ENCODE data around the gene EPOP.
"Not testable (repeated sequence)": the region's sequence is repeated elsewhere in the genome, so short reads cannot be mapped to it uniquely, and the experiment has no call there.

The EPOP gene

GRCh38 chr17:38657824-38658740 is 16.7 kb downstream of the EPOP start:
- no peak for TF ChIP-seq CTCF (conservative IDR thresholded peaks at IDR 0.05; ENCODE audit: low read depth)
- DNase-seq (ENCODE audit: low spot score), result no peak
- no peak overlapping the region for H3K27ac ChIP-seq
- POLR2A ChIA-PET (ENCODE audit: low non-redundant PET), result no interaction called here
- CTCF ChIA-PET, result interaction anchor here (0.6 to 1.2 kb wide), 2 partner anchors 9 to 13 kb away, joined by 3 to 4 read pairs; no protein-coding TSS in a partner anchor

DNA sequence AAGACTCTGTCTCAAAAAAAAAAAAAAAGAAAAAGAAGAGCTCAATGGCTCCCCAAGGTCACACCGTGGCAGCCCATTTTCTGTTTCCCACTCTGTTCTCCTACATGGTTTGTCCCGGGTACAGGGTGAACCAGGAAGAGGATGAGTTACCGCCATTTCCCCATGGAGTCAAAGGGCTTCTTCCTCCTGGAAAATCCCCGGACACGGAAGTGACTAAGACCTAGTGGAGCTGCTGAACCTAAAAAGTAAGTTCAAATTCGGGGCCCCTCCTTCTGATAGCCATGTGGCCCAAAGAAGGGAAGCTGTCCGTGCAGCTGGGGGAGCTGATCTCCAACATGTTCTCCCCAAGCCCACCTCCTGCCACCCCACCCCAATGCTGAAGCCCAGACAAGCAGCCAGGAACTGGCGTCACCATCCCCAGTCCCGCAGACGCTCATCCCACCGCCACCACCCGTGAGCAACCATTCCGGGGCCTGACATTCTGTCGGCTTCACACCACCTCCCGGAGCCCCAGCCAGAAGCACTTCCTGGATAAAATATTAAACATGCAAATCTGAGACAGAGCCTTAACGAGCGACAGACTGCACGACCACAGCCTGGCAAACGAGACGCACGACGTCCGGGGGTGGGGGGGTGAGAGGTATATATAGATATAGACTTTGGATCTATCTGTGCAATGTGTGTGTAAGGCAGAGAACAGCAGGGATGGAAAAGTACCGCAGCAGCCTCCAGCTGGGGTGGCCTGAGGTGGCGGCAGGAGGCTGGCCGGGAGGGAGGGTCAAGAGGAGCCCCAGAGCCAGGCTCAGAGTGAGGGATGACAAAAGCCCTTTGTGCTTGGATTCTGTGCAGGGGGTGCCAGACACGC is 17.6 kb downstream of the EPOP start:
- TF ChIP-seq CTCF (conservative IDR thresholded peaks at IDR 0.05; ENCODE audit: low read depth), result no peak
- DNase-seq (ENCODE audit: low spot score), result no peak
- H3K27ac ChIP-seq, result no peak overlapping the region
- CTCF ChIA-PET, result interaction anchor here (0.6 to 1.2 kb wide), 5 partner anchors 10 to 233 kb away, joined by 3 to 4 read pairs (median 3); no protein-coding TSS in a partner anchor
- POLR2A ChIA-PET (ENCODE audit: low non-redundant PET), result interaction anchor here (0.7 kb wide), 1 partner anchor 14 kb away, joined by 6 read pairs; no protein-coding TSS in a partner anchor

GRCh38 chr17:38654411-38655398 is 20.1 kb downstream of the EPOP start:
- POLR2A ChIA-PET (ENCODE audit: low non-redundant PET), result no interaction called here
- no peak for DNase-seq (ENCODE audit: low spot score)
- H3K27ac ChIP-seq, result no peak overlapping the region
- no peak for TF ChIP-seq CTCF (conservative IDR thresholded peaks at IDR 0.05; ENCODE audit: low read depth)
- CTCF ChIA-PET, result interaction anchor here (1.3 kb wide), 1 partner anchor 9 kb away, joined by 9 read pairs; no protein-coding TSS in a partner anchor

DNA sequence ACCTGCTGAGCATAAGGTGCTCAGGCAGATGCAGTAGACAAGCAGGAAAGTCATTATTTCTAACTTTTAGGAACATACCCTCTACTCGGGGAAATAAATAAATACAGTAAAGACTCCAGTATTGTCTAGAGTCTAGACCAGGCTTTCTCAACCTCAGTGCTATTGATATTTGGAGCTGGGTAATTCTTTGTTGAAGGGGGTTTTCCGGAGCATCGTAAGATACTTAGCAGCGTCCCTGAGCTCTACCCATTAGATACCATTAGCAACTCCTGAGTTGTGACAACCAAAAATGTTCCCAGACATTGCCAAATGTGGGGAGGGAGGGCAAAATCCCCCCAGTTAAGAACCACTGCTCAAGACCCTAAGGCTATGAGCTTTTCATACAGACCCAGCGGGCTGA is 21.1 kb downstream of the EPOP start:
- TF ChIP-seq CTCF (conservative IDR thresholded peaks at IDR 0.05; ENCODE audit: low read depth), result no peak
- H3K27ac ChIP-seq, result no peak overlapping the region
- no peak for DNase-seq (ENCODE audit: low spot score)
- POLR2A ChIA-PET (ENCODE audit: low non-redundant PET), result interaction anchor here (0.7 kb wide), 1 partner anchor 119 kb away, joined by 4 read pairs; no protein-coding TSS in a partner anchor
- CTCF ChIA-PET, result interaction anchor here (0.6 to 1.3 kb wide), 3 partner anchors 10 to 135 kb away, joined by 3 to 9 read pairs (median 3); no protein-coding TSS in a partner anchor

GRCh38 chr17:38653230-38653629 is 21.5 kb downstream of the EPOP start:
- no peak for DNase-seq (ENCODE audit: low spot score)
- POLR2A ChIA-PET (ENCODE audit: low non-redundant PET), result interaction anchor here (0.7 kb wide), 1 partner anchor 119 kb away, joined by 4 read pairs; no protein-coding TSS in a partner anchor
- CTCF ChIA-PET, result interaction anchor here (0.6 to 1.3 kb wide), 3 partner anchors 10 to 135 kb away, joined by 3 to 9 read pairs (median 3); no protein-coding TSS in a partner anchor
- no peak for TF ChIP-seq CTCF (conservative IDR thresholded peaks at IDR 0.05; ENCODE audit: low read depth)
- H3K27ac ChIP-seq, result no peak overlapping the region

GRCh38 chr17:38650653-38651173 is 24.0 kb downstream of the EPOP start:
- H3K27ac ChIP-seq; POLR2A ChIA-PET (ENCODE audit: low non-redundant PET); DNase-seq (ENCODE audit: low spot score): not testable (repeated sequence)
- CTCF ChIA-PET, result interaction anchor here (0.7 kb wide), 2 partner anchors 12 to 66 kb away, joined by 3 read pairs; no protein-coding TSS in a partner anchor

Data from RWPE1 (cell line).